HCT116 (cell line): ENCODE data around the gene CFAP54. TPM values are rescaled to one million over a fixed set of nuclear protein-coding genes. Genes with fewer than 3 reads are reported as not detected.

Experiments used
- ATAC-seq: fragments of 200-7000 bp; cut with Tn5 transposase; 2 replicates; pipeline ENCODE4 v1.9.1; 2020; ENCODE audit warnings: mild to moderate bottlenecking, moderate library complexity
- BruUV-seq: library from RNA; stranded (reverse); fragments of 400-500 nt; replicated peaks from 2 replicates; lab custom pipeline; 2021; lab: Mats Ljungman, UMichigan
- CTCF ChIA-PET: fragments of 300-600 bp; sonication (Branson Sonifier 250); formaldehyde crosslinking; loops from one replicate; lab custom pipeline; 2021; ENCODE audit warnings: antibody characterized with exemption; lab: Charles Lee
- POLR2A ChIA-PET: fragments of 300-600, 350-600 bp; sonication (Branson Sonifier 250); formaldehyde crosslinking; loops from one replicate; lab custom pipeline; 2021; ENCODE audit warnings: antibody characterized with exemption; lab: Charles Lee
- RAD21 ChIA-PET, 2 experiments: fragments of 300-600 bp; sonication (Branson Sonifier 250); formaldehyde crosslinking; loops; one replicate each; lab custom pipeline; 2023; ENCODE audit warnings: low total read pairs in 2 of 2; ENCODE audit not compliant: uncharacterized antibody in 2 of 2, unreplicated experiment in 2 of 2, low non-redundant PET in 1 of 2; lab: Charles Lee
- DNase-seq: peaks from one replicate; pipeline ENCODE4 v3.0.0-alpha.2; 2010; ENCODE audit warnings: low read depth, low spot score
- H2AFZ ChIP-seq: fragments of 200-600 bp; shearing (Covaris generic), sonication (generic); 2 replicates; pipeline ENCODE4 v1.6.1; 2017; ENCODE audit warnings: low read depth, mixed run types, mixed read lengths, antibody characterized with exemption, low read length; ENCODE audit not compliant: poor library complexity, severe bottlenecking
- H3K27ac ChIP-seq: 2 replicates; pipeline ENCODE4 v1.5.1; 2012; ENCODE audit warnings: low read depth, low read length
- H3K27me3 ChIP-seq: fragments of 200-600 bp; sonication (generic); 2 replicates; pipeline ENCODE4 v1.6.1; 2016; ENCODE audit warnings: mixed run types, low read length, mixed read lengths; ENCODE audit not compliant: insufficient read depth
- H3K36me3 ChIP-seq, 2 experiments: fragments of 200-500 bp in 1 of 2; fragments of 200-600 bp in 1 of 2; sonication (Bioruptor generic) in 1 of 2; sonication (generic) in 1 of 2; 2 replicates each; pipeline versions ENCODE4 v1.5.1 to v1.6.1; 2014 to 2016; ENCODE audit warnings: low read length in 2 of 2, inconsistent platforms in 1 of 2, mixed read lengths in 1 of 2, mixed run types in 1 of 2; ENCODE audit not compliant: insufficient read depth in 2 of 2, control insufficient read depth in 1 of 2
- H3K4me1 ChIP-seq, 2 experiments: fragments of 200-600 bp in 1 of 2; sonication (generic) in 1 of 2; 2 replicates each; pipeline versions ENCODE4 v1.5.1 to v1.6.1; 2012 to 2017; ENCODE audit warnings: low read length in 2 of 2, inconsistent platforms in 1 of 2, mild to moderate bottlenecking in 1 of 2, mixed read lengths in 1 of 2, mixed run types in 1 of 2, moderate library complexity in 1 of 2; ENCODE audit not compliant: insufficient read depth in 2 of 2, control insufficient read depth in 1 of 2
- H3K4me2 ChIP-seq: fragments of 200-600 bp; sonication (generic); 2 replicates; pipeline ENCODE4 v1.6.1; 2017; ENCODE audit warnings: mixed run types, low read length, mixed read lengths
- H3K4me3 ChIP-seq, 2 experiments: fragments of 200-600 bp in 1 of 2; sonication (generic) in 1 of 2; replicated peaks in 1 of 2; 2 replicates each; pipeline ENCODE4 v1.5.1; 2011 to 2016; ENCODE audit warnings: low read length in 2 of 2, control low read depth in 1 of 2, low read depth in 1 of 2, mild to moderate bottlenecking in 1 of 2, mixed read lengths in 1 of 2, mixed run types in 1 of 2
- H3K79me2 ChIP-seq: fragments of 200-600 bp; sonication (generic); 2 replicates; pipeline ENCODE4 v1.6.1; 2017; ENCODE audit warnings: mild to moderate bottlenecking, mixed run types, low read length, moderate library complexity, mixed read lengths; ENCODE audit not compliant: insufficient read depth
- H3K9ac ChIP-seq: fragments of 200-600 bp; sonication (generic); 2 replicates; pipeline ENCODE4 v1.6.1; 2016; ENCODE audit warnings: low read length, mixed read lengths
- H3K9me2 ChIP-seq: fragments of 200-600 bp; sonication (generic), shearing (Covaris generic); 2 replicates; pipeline ENCODE4 v1.6.1; 2017; ENCODE audit warnings: mixed run types, mild to moderate bottlenecking, moderate library complexity; ENCODE audit not compliant: insufficient read depth
- H3K9me3 ChIP-seq, 2 experiments: fragments of 200-500 bp in 1 of 2; fragments of 200-600 bp in 1 of 2; sonication (Bioruptor generic) in 1 of 2; sonication (generic) in 1 of 2; 2 replicates each; pipeline ENCODE4 v1.6.1; 2014 to 2017; ENCODE audit warnings: low read length in 2 of 2, mixed read lengths in 2 of 2, inconsistent platforms in 1 of 2, low read depth in 1 of 2, mild to moderate bottlenecking in 1 of 2, mixed run types in 1 of 2, moderate library complexity in 1 of 2; ENCODE audit not compliant: control insufficient read depth in 1 of 2, insufficient read depth in 1 of 2
- H4K20me1 ChIP-seq: fragments of 200-600 bp; sonication (generic), shearing (Covaris generic); 2 replicates; pipeline ENCODE4 v1.6.1; 2017; ENCODE audit warnings: mixed run types, mild to moderate bottlenecking, moderate library complexity; ENCODE audit not compliant: insufficient read depth
- ATF3 ChIP-seq: IDR thresholded peaks from 2 replicates; pipeline ENCODE4 v1.6.1; 2012
- CBX3 ChIP-seq: IDR thresholded peaks from 2 replicates; pipeline ENCODE4 v1.6.1; 2012; ENCODE audit warnings: low read depth
- CEBPB ChIP-seq: IDR thresholded peaks from 2 replicates; pipeline ENCODE4 v1.6.1; 2012; ENCODE audit warnings: low read depth
- EGR1 ChIP-seq: IDR thresholded peaks from 2 replicates; pipeline ENCODE4 v1.6.1; 2012; ENCODE audit warnings: low read depth
- EZH2phosphoT487 ChIP-seq: fragments of 200-600 bp; IDR thresholded peaks from 2 replicates; pipeline ENCODE4 v1.6.1; 2018; ENCODE audit warnings: antibody characterized with exemption, borderline replicate concordance
- JUND ChIP-seq: IDR thresholded peaks from 2 replicates; pipeline ENCODE4 v1.6.1; 2012
- MAX ChIP-seq: IDR thresholded peaks from 2 replicates; pipeline ENCODE4 v1.6.1; 2012
- POLR2A ChIP-seq: IDR thresholded peaks from 2 replicates; pipeline ENCODE4 v1.7.0; 2011; ENCODE audit warnings: borderline replicate concordance; ENCODE audit not compliant: insufficient read depth, insufficient read length; ENCODE audit errors: extremely low read depth
- POLR2AphosphoS5 ChIP-seq: IDR thresholded peaks from 2 replicates; pipeline ENCODE4 v1.6.1; 2011; ENCODE audit warnings: mild to moderate bottlenecking, low read depth, low read length, moderate library complexity
- RAD21 ChIP-seq: IDR thresholded peaks from 2 replicates; pipeline ENCODE4 v1.6.1; 2012; ENCODE audit warnings: low read depth, mild to moderate bottlenecking
- REST ChIP-seq: IDR thresholded peaks from 2 replicates; pipeline ENCODE4 v1.6.1; 2012; ENCODE audit warnings: low read depth
- SIN3A ChIP-seq: IDR thresholded peaks from 2 replicates; pipeline ENCODE4 v1.6.1; 2012; ENCODE audit warnings: low read depth
- SP1 ChIP-seq: IDR thresholded peaks from 2 replicates; pipeline ENCODE4 v1.6.1; 2012; ENCODE audit warnings: low read depth
- SRF ChIP-seq: IDR thresholded peaks from 2 replicates; pipeline ENCODE4 v1.6.1; 2012; ENCODE audit warnings: low read depth
- TCF7L2 ChIP-seq: IDR thresholded peaks from 2 replicates; pipeline ENCODE4 v1.7.0; 2011; ENCODE audit warnings: borderline replicate concordance, inconsistent platforms; ENCODE audit not compliant: insufficient read depth, insufficient read length; ENCODE audit errors: extremely low read depth
- YY1 ChIP-seq: IDR thresholded peaks from 2 replicates; pipeline ENCODE4 v1.6.1; 2011; ENCODE audit warnings: low read length, low read depth, moderate library complexity, mild to moderate bottlenecking; ENCODE audit not compliant: insufficient replicate concordance; ENCODE audit errors: extremely low read depth
- ZFX ChIP-seq: fragments of 450-650 bp; IDR thresholded peaks from 2 replicates; pipeline ENCODE4 v1.6.1; 2017
- intact Hi-C: fragments of 100-400 bp; cut with micrococcal nuclease; formaldehyde crosslinking; loops from 2 replicates; pipeline ENCODE4 v1.10.0; 2022
- total RNA-seq: library from RNA; stranded (reverse); gene quantifications from one replicate; pipeline ENCODE4 v1.2.1, GENCODE V29; 2021; ENCODE audit not compliant: unreplicated experiment

Gene CFAP54
- total RNA-seq, 1 experiment from 2014 or later: 0.25 TPM

GRCh38 chr12:96881608-96882007, 392.2 kb downstream of the CFAP54 start:
- H3K4me1 ChIP-seq: no peaks in the 10 kb centered on the region
- H3K4me2 ChIP-seq: no peak overlapping the region
- no TSS peak for BruUV-seq
- intact Hi-C loops: no loop called here
- POLR2A ChIA-PET: no interaction called here
- H3K36me3 ChIP-seq: no peaks in the 10 kb centered on the region
- H2AFZ ChIP-seq: no peak overlapping the region
- H4K20me1 ChIP-seq: no peaks in the 10 kb centered on the region
- H3K79me2 ChIP-seq: no peaks in the 10 kb centered on the region
- H3K9me2 ChIP-seq: no peaks in the 10 kb centered on the region
- no peak for ATAC-seq
- H3K27me3 ChIP-seq: peaks cover 24% of the 10 kb centered on the region
- no peak overlapping the region for H3K9ac ChIP-seq
- H3K4me3 ChIP-seq: no peak overlapping the region
- RAD21 ChIA-PET: no interaction called here
- H3K9me3 ChIP-seq: no peaks in the 10 kb centered on the region
- CTCF ChIA-PET: no interaction called here
- no peak overlapping the region for H3K27ac ChIP-seq
- TF ChIP-seq SIN3A (no peak), ZFX (no peak), YY1 (no peak), TCF7L2 (no peak), EZH2phosphoT487 (no peak), RAD21 (no peak)
- no peak for DNase-seq

- TF ChIP-seq SIN3A (no peak), POLR2A (no peak), MAX (no peak), EGR1 (no peak), ZFX (no peak), CBX3 (no peak), RAD21 (no peak), REST (no peak), SP1 (no peak), JUND (no peak), EZH2phosphoT487 (no peak), POLR2AphosphoS5 (no peak), SRF (no peak), TCF7L2 (no peak), CEBPB (no peak), ATF3 (no peak)
- Histone ChIP-seq H2AFZ (no peak overlapping the region), H4K20me1 (no peaks in the 10 kb centered on the region), H3K9ac (no peak overlapping the region), H3K4me1 (no peaks in the 10 kb centered on the region), H3K9me2 (no peaks in the 10 kb centered on the region), H3K4me3 (no peak overlapping the region), H3K9me3 (no peaks in the 10 kb centered on the region), H3K27ac (no peak overlapping the region), H3K27me3 (peaks cover 11% of the 10 kb centered on the region), H3K4me2 (no peak overlapping the region), H3K79me2 (no peaks in the 10 kb centered on the region), H3K36me3 (no peaks in the 10 kb centered on the region)
- BruUV-seq: no TSS peak
- intact Hi-C loops: no loop called here
- ChIA-PET RAD21 (no interaction called here), POLR2A (no interaction called here), CTCF (no interaction called here)
- DNase-seq: no peak
- ATAC-seq: no peak
Measured at GRCh38 chr12:96882862-96883261, 393.5 kb downstream of the CFAP54 start.
